WERI-Rb-1 (cell line): ENCODE results near the gene FRAS1.

Source experiments
- DNase-seq: peaks from one replicate; pipeline ENCODE4 v3.0.0-alpha.2; 2020
- H3K27ac ChIP-seq: fragments of 250-450 bp; sonication (Bioruptor Pico); 2 replicates; pipeline ENCODE4 v1.5.1; 2020; ENCODE audit warnings: mild to moderate bottlenecking, moderate library complexity
- H3K27me3 ChIP-seq: fragments of 250-450 bp; sonication (Bioruptor Pico); 2 replicates; pipeline ENCODE4 v1.5.1; 2021; ENCODE audit warnings: mild to moderate bottlenecking, low read depth, moderate library complexity; ENCODE audit not compliant: insufficient read depth, severe bottlenecking
- H3K36me3 ChIP-seq: fragments of 250-450 bp; sonication (Bioruptor Pico); 2 replicates; pipeline ENCODE4 v1.5.1; 2020; ENCODE audit warnings: mild to moderate bottlenecking, moderate library complexity
- H3K4me3 ChIP-seq: 2 replicates; pipeline ENCODE4 v1.5.1; 2011; ENCODE audit warnings: low read depth, mild to moderate bottlenecking, control low read depth, low read length
- H3K9me3 ChIP-seq: fragments of 250-450 bp; sonication (Bioruptor Pico); 2 replicates; pipeline ENCODE4 v1.5.1; 2021; ENCODE audit warnings: mild to moderate bottlenecking, moderate library complexity; ENCODE audit not compliant: severe bottlenecking
- CTCF ChIP-seq: IDR thresholded peaks from 2 replicates; pipeline ENCODE4 v1.5.1; 2011; ENCODE audit warnings: low read depth, mild to moderate bottlenecking, control low read depth, inconsistent platforms, low read length

The FRAS1 gene

DNA sequence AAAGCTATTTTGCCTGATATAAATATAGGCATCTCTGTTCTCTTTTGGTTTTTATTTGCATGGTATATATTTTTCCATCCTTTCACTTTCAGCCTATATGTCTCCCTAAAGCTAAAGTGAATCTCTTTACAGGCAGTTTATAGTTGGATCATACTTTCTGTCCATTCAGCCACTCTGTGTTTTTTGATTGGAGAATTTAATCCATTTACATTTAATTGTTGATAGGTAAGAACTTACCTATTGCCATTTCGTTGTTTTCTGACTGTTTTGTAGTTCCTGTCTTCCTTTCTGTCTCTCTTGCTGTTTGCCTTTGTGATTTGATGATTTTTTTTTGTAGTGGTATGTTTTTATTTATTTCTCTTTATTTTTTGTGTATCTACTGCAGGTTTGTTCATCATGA lies 338.5 kb downstream of the FRAS1 start:
- TF ChIP-seq CTCF: no peak
- Histone ChIP-seq H3K4me3 (no peak overlapping the region), H3K27ac (no peak overlapping the region), H3K27me3 (no peaks in the 10 kb centered on the region), H3K36me3 (no peaks in the 10 kb centered on the region), H3K9me3 (peaks cover 9% of the 10 kb centered on the region)
- DNase-seq: no peak

DNA sequence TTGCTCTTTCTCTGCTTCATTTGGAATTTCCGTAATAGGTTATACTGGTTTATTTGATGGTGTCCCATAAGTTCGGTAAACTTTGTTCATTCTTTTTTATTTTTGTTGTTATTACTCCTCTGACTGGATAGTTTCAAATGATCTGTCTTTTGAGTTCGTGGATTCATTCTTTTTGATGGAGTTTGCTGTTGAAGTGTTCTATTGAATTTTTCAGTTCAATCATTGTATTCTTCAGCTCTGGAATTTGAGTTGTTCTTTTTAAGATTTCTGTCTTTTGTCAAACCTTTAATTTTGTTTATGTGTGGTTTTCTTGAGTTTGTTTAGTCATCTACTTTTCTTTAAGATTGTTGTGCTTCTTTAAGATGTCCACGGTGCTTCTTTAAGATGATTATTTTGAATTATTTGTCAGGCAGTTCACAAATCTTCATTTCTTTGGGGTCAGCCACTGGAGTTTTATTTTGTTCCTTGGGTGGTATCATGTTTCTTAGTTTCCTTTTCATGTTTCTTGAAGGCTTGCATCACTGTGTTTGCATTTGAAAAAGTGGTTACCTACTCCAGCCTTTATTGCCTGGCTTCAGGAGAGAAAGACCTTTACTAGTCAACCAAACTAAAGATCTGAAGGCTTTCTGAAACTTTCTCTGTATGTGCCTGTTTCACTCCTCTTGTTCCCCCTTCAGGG lies 339.6 kb downstream of the FRAS1 start:
- H3K9me3 ChIP-seq: peaks cover 9% of the 10 kb centered on the region
- no peak overlapping the region for H3K4me3 ChIP-seq
- DNase-seq: no peak
- no peaks in the 10 kb centered on the region for H3K36me3 ChIP-seq
- TF ChIP-seq CTCF: no peak
- H3K27ac ChIP-seq: no peak overlapping the region
- H3K27me3 ChIP-seq: no peaks in the 10 kb centered on the region

- Histone ChIP-seq H3K27me3 (no peaks in the 10 kb centered on the region), H3K4me3 (no peak overlapping the region), H3K27ac (no peak overlapping the region), H3K9me3 (peaks cover 9% of the 10 kb centered on the region), H3K36me3 (no peaks in the 10 kb centered on the region)
- no peak for TF ChIP-seq CTCF
- DNase-seq: no peak
These were observed 340.1 kb downstream of the FRAS1 start for GRCh38 chr4:78397292-78397630.

DNA sequence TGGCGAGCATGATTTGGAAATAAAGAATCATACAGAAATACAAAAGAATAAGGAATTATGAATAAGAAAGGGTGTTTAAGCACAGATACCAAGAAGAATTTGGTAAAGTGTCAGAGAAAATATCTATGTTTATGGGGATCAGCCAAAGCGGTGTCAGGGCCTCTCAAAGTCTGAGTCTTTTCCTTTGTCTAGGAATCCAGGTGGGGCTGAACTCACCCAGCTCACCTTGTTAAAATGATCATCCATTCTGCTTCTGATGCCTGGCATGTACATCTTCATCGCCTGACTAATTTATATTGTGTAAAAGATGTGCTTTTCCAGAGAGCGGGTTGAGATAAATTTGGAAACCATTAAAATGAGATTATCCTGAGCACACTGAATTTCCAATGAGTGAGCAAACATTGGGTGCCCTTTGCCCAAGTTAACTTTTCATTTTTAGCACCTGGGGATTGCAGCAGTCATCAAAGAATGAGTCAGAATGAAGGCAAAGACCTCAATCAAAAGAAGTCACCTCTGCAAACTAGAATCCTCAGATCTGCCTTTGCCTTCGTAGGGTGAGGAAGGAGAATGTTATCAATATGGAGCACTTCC lies 352.6 kb downstream of the FRAS1 start:
- no peaks in the 10 kb centered on the region for H3K9me3 ChIP-seq
- no peak for DNase-seq
- no peak overlapping the region for H3K27ac ChIP-seq
- H3K36me3 ChIP-seq: no peaks in the 10 kb centered on the region
- no peak for TF ChIP-seq CTCF
- no peaks in the 10 kb centered on the region for H3K27me3 ChIP-seq
- H3K4me3 ChIP-seq: no peak overlapping the region

DNA sequence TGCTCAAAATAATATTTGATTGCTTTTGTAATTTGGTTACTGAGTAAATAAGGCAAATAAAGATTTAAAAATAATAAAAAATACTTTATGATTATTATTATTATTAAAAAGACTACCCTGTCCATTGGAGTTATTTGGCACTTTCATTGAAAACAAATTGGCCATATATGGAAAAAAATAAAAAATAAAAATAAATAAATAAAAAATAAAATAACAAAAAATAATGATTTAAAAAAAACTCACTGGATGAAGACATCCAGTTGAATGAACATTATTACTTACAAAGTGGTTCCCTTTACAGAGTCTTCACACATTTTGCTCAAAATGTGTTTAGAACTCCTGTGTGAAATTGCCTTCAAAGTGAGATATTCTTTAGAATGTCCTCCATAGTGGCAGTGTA lies 353.1 kb downstream of the FRAS1 start:
- no peaks in the 10 kb centered on the region for H3K36me3 ChIP-seq
- DNase-seq: no peak
- H3K27ac ChIP-seq: no peak overlapping the region
- H3K9me3 ChIP-seq: no peaks in the 10 kb centered on the region
- TF ChIP-seq CTCF: no peak
- H3K27me3 ChIP-seq: no peaks in the 10 kb centered on the region
- H3K4me3 ChIP-seq: no peak overlapping the region

DNA sequence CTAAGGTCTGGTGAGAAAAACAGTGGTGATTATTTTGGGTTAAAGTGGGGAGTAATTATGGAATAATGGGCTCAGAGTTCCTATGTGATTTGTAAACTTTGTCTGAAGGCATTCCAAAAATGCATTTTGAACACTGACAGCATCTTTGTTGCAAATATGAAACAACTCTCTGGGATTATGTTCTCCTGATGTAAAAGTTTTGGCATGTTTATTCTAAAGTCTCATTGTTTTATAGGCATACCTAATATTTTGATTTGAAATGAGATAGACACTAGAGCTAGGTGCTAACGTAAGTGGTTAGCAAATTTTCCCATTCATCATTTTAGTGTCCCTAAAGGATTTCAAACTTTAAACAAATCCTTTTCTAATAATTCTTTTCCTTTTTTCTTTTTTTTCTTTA lies 353.6 kb downstream of the FRAS1 start:
- H3K36me3 ChIP-seq: no peaks in the 10 kb centered on the region
- TF ChIP-seq CTCF: no peak
- H3K4me3 ChIP-seq: no peak overlapping the region
- H3K9me3 ChIP-seq: no peaks in the 10 kb centered on the region
- no peak overlapping the region for H3K27ac ChIP-seq
- no peaks in the 10 kb centered on the region for H3K27me3 ChIP-seq
- DNase-seq: no peak
